WTC11 (cell line): ENCODE measurements around the gene DUS1L. TPM values are rescaled to one million over a fixed set of nuclear protein-coding genes. Genes with fewer than 3 reads are reported as not detected.

ENCODE experiments used
- ATAC-seq: fragments of 200-7000 bp; cut with Tn5 transposase; 2 replicates; pipeline ENCODE4 v1.10.0; 2021; ENCODE audit warnings: mild to moderate bottlenecking, moderate library complexity
- CTCF ChIA-PET: fragments of 300-600 bp; sonication (Branson Sonifier 250); formaldehyde crosslinking; loops from one replicate; lab custom pipeline; 2021; ENCODE audit warnings: antibody characterized with exemption; lab: Charles Lee
- POLR2A ChIA-PET: fragments of 350-600 bp; sonication (Branson Sonifier 250); formaldehyde crosslinking; loops from one replicate; lab custom pipeline; 2021; ENCODE audit warnings: antibody characterized with exemption; lab: Charles Lee
- DNase-seq: peaks from one replicate; pipeline ENCODE4 v3.0.0; 2021; ENCODE audit warnings: low spot score
- H3K27ac Mint-ChIP-seq: 2 replicates; pipeline ENCODE4 v1.8.0; 2021; ENCODE audit warnings: mixed read lengths
- H3K27me3 Mint-ChIP-seq: 2 replicates; pipeline ENCODE4 v1.8.0; 2021; ENCODE audit warnings: low read depth, mild to moderate bottlenecking, moderate library complexity, mixed read lengths
- H3K36me3 Mint-ChIP-seq: 2 replicates; pipeline ENCODE4 v1.8.0; 2021; ENCODE audit warnings: mixed read lengths
- H3K4me1 Mint-ChIP-seq: 2 replicates; pipeline ENCODE4 v1.8.0; 2022; ENCODE audit warnings: mixed read lengths
- H3K4me3 Mint-ChIP-seq: 2 replicates; pipeline ENCODE4 v1.8.0; 2021; ENCODE audit warnings: mild to moderate bottlenecking, moderate library complexity, mixed read lengths
- H3K9me3 Mint-ChIP-seq: 2 replicates; pipeline ENCODE4 v1.8.0; 2021; ENCODE audit warnings: mixed read lengths
- CREB1 ChIP-seq: sonication (generic); formaldehyde crosslinking; IDR thresholded peaks from 2 replicates; pipeline ENCODE4 v1.8.0; 2023; ENCODE audit warnings: mild to moderate bottlenecking, missing genetic modification reagents
- GTF2I ChIP-seq: fragments of 250-450 bp; sonication (Bioruptor Pico); conservative IDR thresholded peaks from 2 replicates; pipeline ENCODE4 v1.4.0; 2021; ENCODE audit warnings: mild to moderate bottlenecking
- IRF1 ChIP-seq: sonication (generic); formaldehyde crosslinking; IDR thresholded peaks from 2 replicates; pipeline ENCODE4 v1.8.0; 2023; ENCODE audit warnings: missing genetic modification reagents
- NFATC4 ChIP-seq: fragments of 250-450 bp; sonication (Bioruptor Pico); IDR thresholded peaks from 2 replicates; pipeline ENCODE4 v1.9.0; 2021; ENCODE audit warnings: mild to moderate bottlenecking
- NR2C2 ChIP-seq: sonication (generic); formaldehyde crosslinking; IDR thresholded peaks from 2 replicates; pipeline ENCODE4 v1.8.0; 2022; ENCODE audit warnings: mild to moderate bottlenecking, missing genetic modification reagents
- SMAD4 ChIP-seq: sonication (generic); formaldehyde crosslinking; IDR thresholded peaks from 2 replicates; pipeline ENCODE4 v1.8.0; 2022; ENCODE audit warnings: mild to moderate bottlenecking, missing genetic modification reagents
- ZBTB43 ChIP-seq: sonication (generic); formaldehyde crosslinking; IDR thresholded peaks from 2 replicates; pipeline ENCODE4 v1.8.1; 2023; ENCODE audit warnings: mild to moderate bottlenecking, missing genetic modification reagents
- ZNF532 ChIP-seq: fragments of 250-450 bp; sonication (Bioruptor Pico); IDR thresholded peaks from 2 replicates; pipeline ENCODE4 v1.9.0; 2021; ENCODE audit warnings: mild to moderate bottlenecking, borderline replicate concordance
- total RNA-seq: library from RNA; stranded (reverse); gene quantifications from 3 replicates; pipeline ENCODE4 v1.2.3, GENCODE V29; 2021
- TF ChIP-seq, protein P1 (sequence below): sonication (generic); formaldehyde crosslinking; IDR thresholded peaks from 2 replicates; pipeline ENCODE4 v1.8.0; 2023; ENCODE audit warnings: mild to moderate bottlenecking, missing genetic modification reagents
- TF ChIP-seq, protein P2 (sequence below): sonication (generic); formaldehyde crosslinking; IDR thresholded peaks from 2 replicates; pipeline ENCODE4 v1.8.1; 2022; ENCODE audit warnings: low read depth, mild to moderate bottlenecking, moderate library complexity, missing genetic modification reagents, borderline replicate concordance
- TF ChIP-seq, protein P3 (sequence below): sonication (generic); formaldehyde crosslinking; IDR thresholded peaks from 2 replicates; pipeline ENCODE4 v1.8.0; 2022; ENCODE audit warnings: missing genetic modification reagents
- TF ChIP-seq, protein P4 (sequence below): sonication (generic); formaldehyde crosslinking; IDR thresholded peaks from 2 replicates; pipeline ENCODE4 v1.8.0; 2022; ENCODE audit warnings: mild to moderate bottlenecking, missing genetic modification reagents

The DUS1L gene
- total RNA-seq, 1 experiment from 2014 or later, result 120 TPM

GRCh38 chr17:82084373-82085030, 18.9 kb upstream of the DUS1L start (continued):
- no peak for TF ChIP-seq GTF2I (CRISPR knock-in tag)
- TF ChIP-seq CREB1 (CRISPR knock-in tag), result no peak
- TF ChIP-seq, protein P1, sequence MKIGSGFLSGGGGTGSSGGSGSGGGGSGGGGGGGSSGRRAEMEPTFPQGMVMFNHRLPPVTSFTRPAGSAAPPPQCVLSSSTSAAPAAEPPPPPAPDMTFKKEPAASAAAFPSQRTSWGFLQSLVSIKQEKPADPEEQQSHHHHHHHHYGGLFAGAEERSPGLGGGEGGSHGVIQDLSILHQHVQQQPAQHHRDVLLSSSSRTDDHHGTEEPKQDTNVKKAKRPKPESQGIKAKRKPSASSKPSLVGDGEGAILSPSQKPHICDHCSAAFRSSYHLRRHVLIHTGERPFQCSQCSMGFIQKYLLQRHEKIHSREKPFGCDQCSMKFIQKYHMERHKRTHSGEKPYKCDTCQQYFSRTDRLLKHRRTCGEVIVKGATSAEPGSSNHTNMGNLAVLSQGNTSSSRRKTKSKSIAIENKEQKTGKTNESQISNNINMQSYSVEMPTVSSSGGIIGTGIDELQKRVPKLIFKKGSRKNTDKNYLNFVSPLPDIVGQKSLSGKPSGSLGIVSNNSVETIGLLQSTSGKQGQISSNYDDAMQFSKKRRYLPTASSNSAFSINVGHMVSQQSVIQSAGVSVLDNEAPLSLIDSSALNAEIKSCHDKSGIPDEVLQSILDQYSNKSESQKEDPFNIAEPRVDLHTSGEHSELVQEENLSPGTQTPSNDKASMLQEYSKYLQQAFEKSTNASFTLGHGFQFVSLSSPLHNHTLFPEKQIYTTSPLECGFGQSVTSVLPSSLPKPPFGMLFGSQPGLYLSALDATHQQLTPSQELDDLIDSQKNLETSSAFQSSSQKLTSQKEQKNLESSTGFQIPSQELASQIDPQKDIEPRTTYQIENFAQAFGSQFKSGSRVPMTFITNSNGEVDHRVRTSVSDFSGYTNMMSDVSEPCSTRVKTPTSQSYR (CRISPR knock-in tag), result no peak
- TF ChIP-seq, protein P2, sequence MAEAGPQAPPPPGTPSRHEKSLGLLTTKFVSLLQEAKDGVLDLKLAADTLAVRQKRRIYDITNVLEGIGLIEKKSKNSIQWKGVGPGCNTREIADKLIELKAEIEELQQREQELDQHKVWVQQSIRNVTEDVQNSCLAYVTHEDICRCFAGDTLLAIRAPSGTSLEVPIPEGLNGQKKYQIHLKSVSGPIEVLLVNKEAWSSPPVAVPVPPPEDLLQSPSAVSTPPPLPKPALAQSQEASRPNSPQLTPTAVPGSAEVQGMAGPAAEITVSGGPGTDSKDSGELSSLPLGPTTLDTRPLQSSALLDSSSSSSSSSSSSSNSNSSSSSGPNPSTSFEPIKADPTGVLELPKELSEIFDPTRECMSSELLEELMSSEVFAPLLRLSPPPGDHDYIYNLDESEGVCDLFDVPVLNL, result no peak
- TF ChIP-seq, protein P3, sequence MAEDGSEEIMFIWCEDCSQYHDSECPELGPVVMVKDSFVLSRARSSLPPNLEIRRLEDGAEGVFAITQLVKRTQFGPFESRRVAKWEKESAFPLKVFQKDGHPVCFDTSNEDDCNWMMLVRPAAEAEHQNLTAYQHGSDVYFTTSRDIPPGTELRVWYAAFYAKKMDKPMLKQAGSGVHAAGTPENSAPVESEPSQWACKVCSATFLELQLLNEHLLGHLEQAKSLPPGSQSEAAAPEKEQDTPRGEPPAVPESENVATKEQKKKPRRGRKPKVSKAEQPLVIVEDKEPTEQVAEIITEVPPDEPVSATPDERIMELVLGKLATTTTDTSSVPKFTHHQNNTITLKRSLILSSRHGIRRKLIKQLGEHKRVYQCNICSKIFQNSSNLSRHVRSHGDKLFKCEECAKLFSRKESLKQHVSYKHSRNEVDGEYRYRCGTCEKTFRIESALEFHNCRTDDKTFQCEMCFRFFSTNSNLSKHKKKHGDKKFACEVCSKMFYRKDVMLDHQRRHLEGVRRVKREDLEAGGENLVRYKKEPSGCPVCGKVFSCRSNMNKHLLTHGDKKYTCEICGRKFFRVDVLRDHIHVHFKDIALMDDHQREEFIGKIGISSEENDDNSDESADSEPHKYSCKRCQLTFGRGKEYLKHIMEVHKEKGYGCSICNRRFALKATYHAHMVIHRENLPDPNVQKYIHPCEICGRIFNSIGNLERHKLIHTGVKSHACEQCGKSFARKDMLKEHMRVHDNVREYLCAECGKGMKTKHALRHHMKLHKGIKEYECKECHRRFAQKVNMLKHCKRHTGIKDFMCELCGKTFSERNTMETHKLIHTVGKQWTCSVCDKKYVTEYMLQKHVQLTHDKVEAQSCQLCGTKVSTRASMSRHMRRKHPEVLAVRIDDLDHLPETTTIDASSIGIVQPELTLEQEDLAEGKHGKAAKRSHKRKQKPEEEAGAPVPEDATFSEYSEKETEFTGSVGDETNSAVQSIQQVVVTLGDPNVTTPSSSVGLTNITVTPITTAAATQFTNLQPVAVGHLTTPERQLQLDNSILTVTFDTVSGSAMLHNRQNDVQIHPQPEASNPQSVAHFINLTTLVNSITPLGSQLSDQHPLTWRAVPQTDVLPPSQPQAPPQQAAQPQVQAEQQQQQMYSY (CRISPR knock-in tag), result no peak

DNA sequence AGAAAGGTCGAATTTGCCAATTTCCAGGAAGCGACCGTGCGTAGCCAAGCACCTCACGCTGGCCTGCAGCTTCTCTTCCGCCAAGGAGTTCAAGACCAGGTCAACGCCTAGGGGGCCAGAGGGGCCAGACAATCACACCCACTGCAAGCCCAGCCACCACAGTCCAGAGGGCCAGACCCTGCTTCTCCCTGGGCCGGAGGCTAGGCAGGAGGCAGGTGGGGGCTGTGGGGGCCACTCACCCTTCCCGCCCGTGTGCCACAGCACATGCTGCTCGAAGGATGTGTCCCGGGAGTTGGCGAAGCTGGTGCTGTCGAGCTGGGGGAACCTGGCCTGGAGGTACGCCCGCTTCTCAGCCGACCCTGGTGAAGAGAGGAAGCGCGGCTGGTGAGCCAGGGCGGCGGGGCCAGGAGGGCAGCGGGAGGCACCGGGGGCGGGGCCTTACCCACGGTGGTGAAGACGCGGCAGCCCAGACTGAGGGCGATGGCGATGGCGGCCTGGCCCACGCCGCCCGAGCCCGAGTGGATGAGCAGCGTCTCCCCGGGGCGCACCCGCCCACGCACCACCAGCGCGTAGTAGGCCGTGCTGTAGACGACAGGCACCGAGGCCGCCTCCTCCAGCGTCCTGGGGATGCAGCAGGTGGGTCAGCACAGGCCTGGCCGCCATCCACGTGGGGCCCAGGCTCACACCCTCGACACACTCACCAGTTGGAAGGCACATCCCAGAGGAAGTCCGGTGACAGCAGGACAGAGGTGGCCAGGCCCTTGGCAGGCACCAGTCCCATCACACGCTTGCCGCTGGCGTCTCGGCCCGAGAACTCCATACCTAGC, 18.1 kb upstream of the DUS1L start:
- H3K27ac Mint-ChIP-seq, result no peak overlapping the region
- H3K27me3 Mint-ChIP-seq, result no peaks in the 10 kb centered on the region
- TF ChIP-seq NFATC4, result no peak
- TF ChIP-seq, protein P4, sequence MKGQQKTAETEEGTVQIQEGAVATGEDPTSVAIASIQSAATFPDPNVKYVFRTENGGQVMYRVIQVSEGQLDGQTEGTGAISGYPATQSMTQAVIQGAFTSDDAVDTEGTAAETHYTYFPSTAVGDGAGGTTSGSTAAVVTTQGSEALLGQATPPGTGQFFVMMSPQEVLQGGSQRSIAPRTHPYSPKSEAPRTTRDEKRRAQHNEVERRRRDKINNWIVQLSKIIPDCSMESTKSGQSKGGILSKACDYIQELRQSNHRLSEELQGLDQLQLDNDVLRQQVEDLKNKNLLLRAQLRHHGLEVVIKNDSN, result no peak
- TF ChIP-seq IRF1 (CRISPR knock-in tag), result no peak
- TF ChIP-seq NR2C2 (CRISPR knock-in tag), result no peak
- TF ChIP-seq ZNF532 (CRISPR knock-in tag), result no peak
- TF ChIP-seq SMAD4 (CRISPR knock-in tag), result no peak
- no peak for TF ChIP-seq ZBTB43
- no peaks in the 10 kb centered on the region for H3K4me1 Mint-ChIP-seq
- ATAC-seq (no peak), DNase-seq (no peak)
- H3K4me3 Mint-ChIP-seq, result no peak overlapping the region
- POLR2A ChIA-PET, result no interaction called here
- H3K9me3 Mint-ChIP-seq, result no peaks in the 10 kb centered on the region
- peaks cover 25% of the 10 kb centered on the region for H3K36me3 Mint-ChIP-seq
- CTCF ChIA-PET, result interaction anchor here (2.0 kb wide), 1 partner anchor 54 kb away, joined by 8 read pairs; no protein-coding TSS in a partner anchor
